DND-41 (cell line): ENCODE measurements around the gene PABPC1L.

ENCODE experiments used
- CTCF ChIP-seq: IDR thresholded peaks from 2 replicates; pipeline ENCODE4 v1.5.1; 2012; ENCODE audit warnings: borderline replicate concordance, low read length, moderate library complexity, mild to moderate bottlenecking; ENCODE audit not compliant: poor library complexity, severe bottlenecking; ENCODE audit errors: extremely low read depth
- EZH2 ChIP-seq: IDR thresholded peaks from 3 replicates; pipeline ENCODE4 v1.6.1; 2012; ENCODE audit warnings: borderline replicate concordance, low read depth, mild to moderate bottlenecking, moderate library complexity, low read length, inconsistent platforms; ENCODE audit not compliant: severe bottlenecking

GRCh38 chr20:44981736-44982406, 72.0 kb downstream of the PABPC1L start:
- TF ChIP-seq CTCF: no peak
- TF ChIP-seq EZH2: no peak
